ENCODE results near the gene NIPBL.
A peak's percentile ranks its signal among the peaks of the same experiment; 100 is the strongest.

The NIPBL gene

GRCh38 chr5:36936309-36936708 is 59.7 kb downstream of the NIPBL start:
- TF ChIP-seq CTCF (IDR thresholded peaks at IDR 0.05; ENCODE audit: poor library complexity, severe bottlenecking) = no peak
- no peak for ATAC-seq (ENCODE audit: low read depth)
- H3K4me1 ChIP-seq (ENCODE audit: insufficient read depth, poor library complexity, severe bottlenecking) = peaks cover 17% of the 10 kb centered on the region

GRCh38 chr5:36938129-36938528 is 61.6 kb downstream of the NIPBL start:
- H3K36me3 ChIP-seq (ENCODE audit: low read depth) = 0 out of 2 replicates have a peak, but pooled peaks cover 4% of the 10 kb centered on the region
- peaks cover 9% of the 10 kb centered on the region for H3K4me1 ChIP-seq (ENCODE audit: insufficient read depth, poor library complexity, severe bottlenecking)
- TF ChIP-seq CTCF (IDR thresholded peaks at IDR 0.05; ENCODE audit: poor library complexity, severe bottlenecking) = no peak
- DNase-seq (ENCODE audit: low spot score) (no peak), ATAC-seq (ENCODE audit: low read depth) (no peak)
- no peak overlapping the region for H3K4me3 ChIP-seq (ENCODE audit: severe bottlenecking)
- no peaks in the 10 kb centered on the region for H3K27me3 ChIP-seq (ENCODE audit: insufficient read depth, poor library complexity, severe bottlenecking)
- no peak overlapping the region for H3K27ac ChIP-seq (ENCODE audit: poor library complexity, severe bottlenecking)
- H3K9me3 ChIP-seq (ENCODE audit: severe bottlenecking) = no peaks in the 10 kb centered on the region

More at GRCh38 chr5:36936309-36936708, 59.7 kb downstream of the NIPBL start:
- Histone ChIP-seq H3K27ac (ENCODE audit: poor library complexity, severe bottlenecking) (no peak overlapping the region), H3K4me3 (ENCODE audit: severe bottlenecking) (no peak overlapping the region), H3K9me3 (ENCODE audit: severe bottlenecking) (no peaks in the 10 kb centered on the region), H3K36me3 (ENCODE audit: low read depth) (0 out of 2 replicates have a peak, but pooled peaks cover 4% of the 10 kb centered on the region), H3K27me3 (ENCODE audit: insufficient read depth, poor library complexity, severe bottlenecking) (no peaks in the 10 kb centered on the region)
- DNase-seq (ENCODE audit: low spot score) = no peak

GRCh38 chr5:36939969-36940858 is 63.6 kb downstream of the NIPBL start:
- H3K4me1 ChIP-seq (ENCODE audit: insufficient read depth, poor library complexity, severe bottlenecking) = peaks cover 9% of the 10 kb centered on the region
- no peak for TF ChIP-seq CTCF (IDR thresholded peaks at IDR 0.05; ENCODE audit: poor library complexity, severe bottlenecking)
- DNase-seq (ENCODE audit: low spot score) (no peak), ATAC-seq (ENCODE audit: low read depth) (peak; percentile 52; the same call in 1 of the 3 replicates)
- H3K4me3 ChIP-seq (ENCODE audit: severe bottlenecking) = no peak overlapping the region
- 0 out of 2 replicates have a peak, but pooled peaks cover 4% of the 10 kb centered on the region for H3K36me3 ChIP-seq (ENCODE audit: low read depth)
- no peaks in the 10 kb centered on the region for H3K27me3 ChIP-seq (ENCODE audit: insufficient read depth, poor library complexity, severe bottlenecking)
- no peaks in the 10 kb centered on the region for H3K9me3 ChIP-seq (ENCODE audit: severe bottlenecking)
- no peak overlapping the region for H3K27ac ChIP-seq (ENCODE audit: poor library complexity, severe bottlenecking)

GRCh38 chr5:36943584-36943983 is 67.0 kb downstream of the NIPBL start:
- Histone ChIP-seq H3K27me3 (ENCODE audit: insufficient read depth, poor library complexity, severe bottlenecking) (no peaks in the 10 kb centered on the region), H3K4me3 (ENCODE audit: severe bottlenecking) (no peak overlapping the region), H3K36me3 (ENCODE audit: low read depth) (no peaks in the 10 kb centered on the region), H3K27ac (ENCODE audit: poor library complexity, severe bottlenecking) (no peak overlapping the region), H3K4me1 (ENCODE audit: insufficient read depth, poor library complexity, severe bottlenecking) (peaks cover 23% of the 10 kb centered on the region), H3K9me3 (ENCODE audit: severe bottlenecking) (no peaks in the 10 kb centered on the region)
- DNase-seq (ENCODE audit: low spot score) (no peak), ATAC-seq (ENCODE audit: low read depth) (no peak)
- no peak for TF ChIP-seq CTCF (IDR thresholded peaks at IDR 0.05; ENCODE audit: poor library complexity, severe bottlenecking)

- no peak for TF ChIP-seq CTCF (IDR thresholded peaks at IDR 0.05; ENCODE audit: poor library complexity, severe bottlenecking)
- H3K9me3 ChIP-seq (ENCODE audit: severe bottlenecking) = no peaks in the 10 kb centered on the region
- H3K4me1 ChIP-seq (ENCODE audit: insufficient read depth, poor library complexity, severe bottlenecking) = peaks cover 27% of the 10 kb centered on the region
- H3K36me3 ChIP-seq (ENCODE audit: low read depth) = no peaks in the 10 kb centered on the region
- DNase-seq (ENCODE audit: low spot score) = no peak
- H3K27ac ChIP-seq (ENCODE audit: poor library complexity, severe bottlenecking) = no peak overlapping the region
- ATAC-seq (ENCODE audit: low read depth) = no peak
- H3K27me3 ChIP-seq (ENCODE audit: insufficient read depth, poor library complexity, severe bottlenecking) = no peaks in the 10 kb centered on the region
- no peak overlapping the region for H3K4me3 ChIP-seq (ENCODE audit: severe bottlenecking)
These were observed 67.5 kb downstream of the NIPBL start for GRCh38 chr5:36944024-36944423.
